H9 (cell line): ENCODE measurements around the gene ALLC. TPM values are rescaled to one million over a fixed set of nuclear protein-coding genes. Genes with fewer than 3 reads are reported as not detected.

Experiments
- DNase-seq: peaks from one replicate; pipeline ENCODE4 v3.0.0-alpha.2; 2017
- H2AFZ ChIP-seq: one replicate; pipeline ENCODE4 v1.6.1; 2013; ENCODE audit warnings: mild to moderate bottlenecking, low read length, control low read depth, moderate library complexity
- H2AK5ac ChIP-seq: 2 replicates; pipeline ENCODE4 v1.6.1; 2013; ENCODE audit warnings: low read length, control low read depth, mixed read lengths; ENCODE audit not compliant: insufficient read length
- H2BK120ac ChIP-seq: one replicate; pipeline ENCODE4 v1.6.1; 2013; ENCODE audit warnings: low read depth, mild to moderate bottlenecking, low read length, control low read depth, inconsistent platforms; ENCODE audit not compliant: poor library complexity, severe bottlenecking
- H2BK12ac ChIP-seq: 2 replicates; pipeline ENCODE4 v1.6.1; 2013; ENCODE audit warnings: low read length, control low read depth, mixed read lengths, low read depth; ENCODE audit not compliant: insufficient read length
- H2BK15ac ChIP-seq: 2 replicates; pipeline ENCODE4 v1.6.1; 2013; ENCODE audit warnings: low read depth, low read length, control low read depth
- H2BK20ac ChIP-seq: one replicate; pipeline ENCODE4 v1.6.1; 2013; ENCODE audit warnings: low read depth, mild to moderate bottlenecking, low read length, control low read depth, inconsistent platforms; ENCODE audit not compliant: poor library complexity, severe bottlenecking
- H2BK5ac ChIP-seq: 2 replicates; pipeline ENCODE4 v1.6.1; 2013; ENCODE audit warnings: low read length, control low read depth, mixed read lengths; ENCODE audit not compliant: insufficient read length
- H3K14ac ChIP-seq: 2 replicates; pipeline ENCODE4 v1.6.1; 2013; ENCODE audit warnings: low read length, control low read depth; ENCODE audit not compliant: insufficient read depth
- H3K18ac ChIP-seq: 2 replicates; pipeline ENCODE4 v1.6.1; 2013; ENCODE audit warnings: low read depth, mild to moderate bottlenecking, mixed read lengths, low read length, control low read depth; ENCODE audit not compliant: insufficient read length
- H3K23ac ChIP-seq: 2 replicates; pipeline ENCODE4 v1.6.1; 2013; ENCODE audit warnings: low read length, control low read depth, mixed read lengths, low read depth; ENCODE audit not compliant: insufficient read length
- H3K23me2 ChIP-seq: 2 replicates; pipeline ENCODE4 v1.6.1; 2013; ENCODE audit warnings: low read depth, mild to moderate bottlenecking, mixed read lengths, low read length, control low read depth; ENCODE audit not compliant: insufficient read length, poor library complexity, severe bottlenecking
- H3K27ac ChIP-seq: 2 replicates; pipeline ENCODE4 v1.5.1; 2013; ENCODE audit warnings: low read length, control low read depth, mixed read lengths, low read depth; ENCODE audit not compliant: insufficient read length
- H3K27me3 ChIP-seq: 2 replicates; pipeline ENCODE4 v1.6.1; 2013; ENCODE audit warnings: low read length, control low read depth, inconsistent platforms; ENCODE audit not compliant: insufficient read depth
- H3K4ac ChIP-seq: 2 replicates; pipeline ENCODE4 v1.6.1; 2013; ENCODE audit warnings: low read depth, mild to moderate bottlenecking, control low read depth, inconsistent platforms, low read length, moderate library complexity
- H3K4me1 ChIP-seq: 2 replicates; pipeline ENCODE4 v1.6.1; 2013; ENCODE audit warnings: low read length, control low read depth, inconsistent platforms; ENCODE audit not compliant: insufficient read depth
- H3K4me2 ChIP-seq: 2 replicates; pipeline ENCODE4 v1.6.1; 2013; ENCODE audit warnings: low read length, control low read depth, mixed read lengths; ENCODE audit not compliant: insufficient read length, insufficient read depth
- H3K56ac ChIP-seq: 2 replicates; pipeline ENCODE4 v1.6.1; 2013; ENCODE audit warnings: low read depth, mild to moderate bottlenecking, mixed read lengths, low read length, control low read depth; ENCODE audit not compliant: insufficient read length
- H3K79me1 ChIP-seq: 2 replicates; pipeline ENCODE4 v1.6.1; 2013; ENCODE audit warnings: low read depth, mild to moderate bottlenecking, moderate library complexity, low read length, control low read depth, inconsistent platforms; ENCODE audit not compliant: insufficient read depth, poor library complexity, severe bottlenecking
- H3K79me2 ChIP-seq: 2 replicates; pipeline ENCODE4 v1.6.1; 2013; ENCODE audit warnings: low read length, control low read depth, inconsistent platforms; ENCODE audit not compliant: insufficient read depth
- H3K9ac ChIP-seq: 2 replicates; pipeline ENCODE4 v1.6.1; 2013; ENCODE audit warnings: low read length, control low read depth, mixed read lengths; ENCODE audit not compliant: insufficient read length; ENCODE audit errors: extremely low read depth
- H3K9me3 ChIP-seq: one replicate; pipeline ENCODE4 v1.6.1; 2013; ENCODE audit warnings: low read depth, low read length, inconsistent platforms; ENCODE audit not compliant: control insufficient read depth
- H3T11ph ChIP-seq: one replicate; pipeline ENCODE4 v1.6.1; 2013; ENCODE audit warnings: mild to moderate bottlenecking, low read length, control low read depth, inconsistent platforms
- H4K20me1 ChIP-seq: one replicate; pipeline ENCODE4 v1.6.1; 2013; ENCODE audit not compliant: control insufficient read depth, insufficient read length, insufficient read depth
- H4K5ac ChIP-seq: 2 replicates; pipeline ENCODE4 v1.6.1; 2013; ENCODE audit warnings: low read depth, mild to moderate bottlenecking, mixed read lengths, low read length, control low read depth; ENCODE audit not compliant: insufficient read length
- H4K8ac ChIP-seq: replicated peaks from 2 replicates; pipeline ENCODE4 v1.6.1; 2013; ENCODE audit warnings: low read length, control low read depth, mixed read lengths, low read depth; ENCODE audit not compliant: insufficient read length
- H4K91ac ChIP-seq: 2 replicates; pipeline ENCODE4 v1.6.1; 2013; ENCODE audit warnings: low read depth, mild to moderate bottlenecking, moderate library complexity, mixed read lengths, low read length, control low read depth; ENCODE audit not compliant: insufficient read length
- H3K27ac Mint-ChIP-seq, 3 experiments: 2 replicates in 2 of 3; 3 replicates in 1 of 3; pipeline ENCODE4 v1.8.0; 2020 to 2021; ENCODE audit warnings: mixed read lengths in 3 of 3, mild to moderate bottlenecking in 1 of 3, moderate library complexity in 1 of 3
- H3K27me3 Mint-ChIP-seq: 2 replicates; pipeline ENCODE4 v1.8.0; 2021; ENCODE audit warnings: low read depth, mild to moderate bottlenecking, moderate library complexity, mixed read lengths
- H3K36me3 Mint-ChIP-seq, 3 experiments: 2 replicates in 2 of 3; 3 replicates in 1 of 3; pipeline ENCODE4 v1.8.0; 2020 to 2021; ENCODE audit warnings: low read depth in 3 of 3, mixed read lengths in 3 of 3; ENCODE audit not compliant: insufficient read depth in 1 of 3
- H3K4me1 Mint-ChIP-seq, 2 experiments: 2 replicates each; pipeline ENCODE4 v1.8.0; 2020; ENCODE audit warnings: mixed read lengths in 2 of 2
- H3K4me3 Mint-ChIP-seq, 2 experiments: 2 replicates in 1 of 2; 3 replicates in 1 of 2; pipeline ENCODE4 v1.8.0; 2020 to 2021; ENCODE audit warnings: mild to moderate bottlenecking in 2 of 2, mixed read lengths in 2 of 2, moderate library complexity in 1 of 2
- H3K9me3 Mint-ChIP-seq, 2 experiments: 2 replicates in 1 of 2; 3 replicates in 1 of 2; pipeline ENCODE4 v1.8.0; 2020; ENCODE audit warnings: mild to moderate bottlenecking in 2 of 2, mixed read lengths in 2 of 2, moderate library complexity in 1 of 2
- CTCF ChIP-seq: fragments of 200-600 bp; sonication (generic); conservative IDR thresholded peaks from 3 replicates; pipeline ENCODE4 v1.8.0; 2021; ENCODE audit warnings: antibody characterized with exemption, mild to moderate bottlenecking
- WGBS: extraction: QIAGEN DNeasy Blood & Tissue Kit; methylation state at CpG from one replicate; pipeline ENCODE4 v1.1.7; 2013; ENCODE audit warnings: missing lambda C conversion rate, low lambda C conversion rate, mixed read lengths; ENCODE audit not compliant: insufficient read length; ENCODE audit errors: extremely low coverage; 5-methylcytosine and 5-hydroxymethylcytosine counted together
- total RNA-seq: library from RNA; stranded (reverse); gene quantifications from 2 replicates; pipeline ENCODE4 v1.2.1, GENCODE V29; 2021

The ALLC gene
- total RNA-seq, 1 experiment from 2014 or later = not detected

GRCh38 chr2:3741396-3741795 is 83.4 kb downstream of the ALLC start:
- no peaks in the 10 kb centered on the region for H4K20me1 ChIP-seq
- H4K5ac ChIP-seq = no peak overlapping the region
- no peaks in the 10 kb centered on the region for H3K4me1 ChIP-seq
- H2BK15ac ChIP-seq = no peak overlapping the region
- H3K27me3 ChIP-seq = no peaks in the 10 kb centered on the region
- H2BK5ac ChIP-seq = no peak overlapping the region
- no peak overlapping the region for H3T11ph ChIP-seq
- no peaks in the 10 kb centered on the region; a peak in 1 of 4 replicates for H3K4me1 Mint-ChIP-seq
- H3K23ac ChIP-seq = no peak overlapping the region
- H4K8ac ChIP-seq = no peak overlapping the region
- H3K27me3 Mint-ChIP-seq = peaks cover 8% of the 10 kb centered on the region
- H3K79me2 ChIP-seq = no peaks in the 10 kb centered on the region
- H3K27ac ChIP-seq = no peak overlapping the region
- H3K9me3 Mint-ChIP-seq = no peaks in the 10 kb centered on the region
- H3K27ac Mint-ChIP-seq = no peak overlapping the region
- H3K14ac ChIP-seq = no peak overlapping the region
- no peak overlapping the region for H2BK12ac ChIP-seq
- H3K4ac ChIP-seq = no peak overlapping the region
- no CpG with 5 or more reads among the region's 8 CpGs for WGBS
- H3K23me2 ChIP-seq = no peaks in the 10 kb centered on the region
- no peak overlapping the region for H2AFZ ChIP-seq
- no peaks in the 10 kb centered on the region for H3K9me3 ChIP-seq
- H2BK20ac ChIP-seq = no peak overlapping the region
- no peak overlapping the region for H3K4me3 Mint-ChIP-seq
- H4K91ac ChIP-seq = no peak overlapping the region
- H3K56ac ChIP-seq = no peak overlapping the region
- no peak overlapping the region for H2BK120ac ChIP-seq
- H3K4me2 ChIP-seq = no peak overlapping the region
- H3K79me1 ChIP-seq = no peaks in the 10 kb centered on the region
- TF ChIP-seq CTCF = no peak
- H2AK5ac ChIP-seq = no peak overlapping the region
- no peak overlapping the region for H3K18ac ChIP-seq
- no peaks in the 10 kb centered on the region; a peak in 1 of 7 replicates for H3K36me3 Mint-ChIP-seq
- no peak for DNase-seq
- H3K9ac ChIP-seq = no peak overlapping the region
